Tibial artery (tissue), 4 donors: ENCODE measurements around the gene NCMAP.

Source experiments
- DNase-seq, 2 donors: peaks; one replicate each; pipeline ENCODE4 v3.0.0-alpha.2; 2019
- H3K27ac ChIP-seq, 2 donors: fragments of 200-600 bp; sonication (generic) in 1 of 2; 1 replicate in 1 of 2; 2 replicates in 1 of 2; pipeline ENCODE4 v1.5.1; 2018 to 2019; ENCODE audit warnings: mild to moderate bottlenecking in 1 of 2
- H3K27me3 ChIP-seq, 2 donors: fragments of 200-600 bp; sonication (generic) in 1 of 2; one replicate each; pipeline versions ENCODE4 v1.5.1 to v1.6.0; 2016 to 2019
- H3K36me3 ChIP-seq, 3 donors: fragments of 200-600 bp; sonication (generic) in 2 of 3; one replicate each; pipeline ENCODE4 v1.5.1; 2016 to 2019; ENCODE audit warnings: mild to moderate bottlenecking in 2 of 3
- H3K4me1 ChIP-seq, 4 donors: fragments of 200-600 bp; sonication (generic) in 2 of 4; 1 replicate in 3 of 4; 2 replicates in 1 of 4; pipeline ENCODE4 v1.5.1; 2016 to 2019
- H3K4me3 ChIP-seq, 2 donors: fragments of 200-600 bp; sonication (generic) in 1 of 2; 1 replicate in 1 of 2; 2 replicates in 1 of 2; pipeline ENCODE4 v1.5.1; 2018 to 2019; ENCODE audit warnings: mild to moderate bottlenecking in 2 of 2
- H3K9me3 ChIP-seq, 3 donors: fragments of 200-600 bp; sonication (generic) in 1 of 3; one replicate each; pipeline ENCODE4 v1.5.1; 2016 to 2019
- intact Hi-C: fragments of 100-400 bp; cut with DNase I; formaldehyde crosslinking; loops from one replicate; pipeline ENCODE4 v1.15.0; 2023; ENCODE audit warnings: low total_unique reads
- TF ChIP-seq, protein P1 (sequence below), 2 experiments: fragments of 200-600 bp in 1 of 2; fragments of 450-650 bp in 1 of 2; IDR thresholded peaks; one replicate each; pipeline ENCODE4 v1.5.1; 2017 to 2019; ENCODE audit warnings: antibody characterized with exemption in 2 of 2, mild to moderate bottlenecking in 1 of 2, moderate library complexity in 1 of 2

Gene NCMAP

DNA sequence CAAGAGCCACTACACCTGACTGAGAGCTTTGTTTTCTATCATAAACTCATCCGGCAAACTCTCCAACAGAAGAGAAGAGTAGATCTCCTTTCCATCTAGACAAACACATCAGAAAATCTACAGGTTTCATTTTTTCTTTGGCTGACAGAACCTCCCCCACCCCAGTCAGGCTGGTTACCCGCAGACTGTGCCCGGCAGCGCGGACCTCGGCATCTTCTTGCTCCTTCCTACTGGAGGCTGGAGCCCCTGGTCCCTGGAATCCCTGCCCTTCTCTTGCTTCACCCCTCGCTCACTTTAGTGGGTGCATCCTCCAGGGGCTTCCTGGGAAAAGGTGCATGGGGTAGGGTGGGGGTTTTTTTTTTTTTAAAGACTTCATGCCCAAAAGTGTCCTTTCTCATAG, 23.0 kb downstream of the NCMAP start:
- H3K27me3 ChIP-seq, result peaks cover 0 to 14% of the 10 kb centered on the region in 2 donors
- no peak overlapping the region for H3K27ac ChIP-seq
- TF ChIP-seq, protein P1, sequence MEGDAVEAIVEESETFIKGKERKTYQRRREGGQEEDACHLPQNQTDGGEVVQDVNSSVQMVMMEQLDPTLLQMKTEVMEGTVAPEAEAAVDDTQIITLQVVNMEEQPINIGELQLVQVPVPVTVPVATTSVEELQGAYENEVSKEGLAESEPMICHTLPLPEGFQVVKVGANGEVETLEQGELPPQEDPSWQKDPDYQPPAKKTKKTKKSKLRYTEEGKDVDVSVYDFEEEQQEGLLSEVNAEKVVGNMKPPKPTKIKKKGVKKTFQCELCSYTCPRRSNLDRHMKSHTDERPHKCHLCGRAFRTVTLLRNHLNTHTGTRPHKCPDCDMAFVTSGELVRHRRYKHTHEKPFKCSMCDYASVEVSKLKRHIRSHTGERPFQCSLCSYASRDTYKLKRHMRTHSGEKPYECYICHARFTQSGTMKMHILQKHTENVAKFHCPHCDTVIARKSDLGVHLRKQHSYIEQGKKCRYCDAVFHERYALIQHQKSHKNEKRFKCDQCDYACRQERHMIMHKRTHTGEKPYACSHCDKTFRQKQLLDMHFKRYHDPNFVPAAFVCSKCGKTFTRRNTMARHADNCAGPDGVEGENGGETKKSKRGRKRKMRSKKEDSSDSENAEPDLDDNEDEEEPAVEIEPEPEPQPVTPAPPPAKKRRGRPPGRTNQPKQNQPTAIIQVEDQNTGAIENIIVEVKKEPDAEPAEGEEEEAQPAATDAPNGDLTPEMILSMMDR (IDR thresholded peaks at IDR 0.05), result no peak
- intact Hi-C loops, result no loop called here
- H3K4me3 ChIP-seq, result no peak overlapping the region
- no peaks in the 10 kb centered on the region for H3K9me3 ChIP-seq
- H3K36me3 ChIP-seq, result no peaks in the 10 kb centered on the region
- H3K4me1 ChIP-seq, result peaks cover 0 to 4% (median 0%) of the 10 kb centered on the region in 4 donors
- no peak for DNase-seq

DNA sequence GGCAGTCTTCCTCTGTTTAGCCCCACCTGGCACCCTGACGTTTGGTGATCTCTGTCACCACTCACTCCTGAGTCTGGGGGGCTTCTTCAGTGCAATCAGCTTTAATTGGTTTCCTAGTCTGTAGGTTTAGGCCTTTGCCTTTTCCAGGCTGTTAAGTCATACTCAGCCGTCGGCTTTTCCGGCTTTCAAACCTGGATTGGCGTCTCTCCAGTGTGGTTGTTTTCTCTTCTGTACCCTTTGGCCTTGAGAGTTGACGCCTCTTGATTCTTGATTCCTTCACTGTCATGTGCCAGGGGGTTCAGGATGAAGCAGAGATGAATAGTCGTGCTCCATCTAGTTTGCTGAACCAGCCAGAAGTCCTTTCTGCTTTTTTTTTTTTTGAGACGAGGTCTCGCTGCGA, 24.9 kb downstream of the NCMAP start:
- TF ChIP-seq, protein P1 (IDR thresholded peaks at IDR 0.05), result no peak
- Histone ChIP-seq H3K4me3 (no peak overlapping the region), H3K9me3 (no peaks in the 10 kb centered on the region), H3K4me1 (peaks cover 0 to 4% (median 0%) of the 10 kb centered on the region in 4 donors), H3K27ac (no peak overlapping the region), H3K36me3 (no peaks in the 10 kb centered on the region), H3K27me3 (peaks cover 0 to 14% of the 10 kb centered on the region in 2 donors)
- no peak for DNase-seq
- intact Hi-C loops, result no loop called here

DNA sequence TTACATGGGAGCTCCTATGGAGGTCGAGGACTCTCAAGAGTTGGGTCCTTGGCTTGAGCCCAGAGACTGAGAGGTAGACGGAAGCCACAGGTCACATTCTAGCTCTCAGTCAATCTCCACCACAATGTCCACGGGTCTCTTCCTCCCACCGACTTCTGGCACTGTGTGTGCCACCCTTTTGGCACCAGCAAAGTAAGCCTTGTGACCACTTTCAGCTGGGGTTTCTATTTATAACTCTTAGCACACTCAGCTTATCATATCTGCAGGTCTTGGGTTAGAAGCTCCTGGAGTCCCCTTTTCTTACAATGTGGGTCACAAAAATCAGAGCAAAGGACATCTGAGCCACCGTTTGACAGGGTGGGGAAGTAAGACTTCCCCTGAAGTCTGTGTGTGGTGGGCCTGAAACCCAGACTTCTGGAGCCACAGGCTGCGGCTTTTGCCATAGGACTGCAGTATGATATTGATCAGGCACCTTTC, 28.3 kb downstream of the NCMAP start:
- no peaks in the 10 kb centered on the region for H3K9me3 ChIP-seq
- no peak for DNase-seq

DNA sequence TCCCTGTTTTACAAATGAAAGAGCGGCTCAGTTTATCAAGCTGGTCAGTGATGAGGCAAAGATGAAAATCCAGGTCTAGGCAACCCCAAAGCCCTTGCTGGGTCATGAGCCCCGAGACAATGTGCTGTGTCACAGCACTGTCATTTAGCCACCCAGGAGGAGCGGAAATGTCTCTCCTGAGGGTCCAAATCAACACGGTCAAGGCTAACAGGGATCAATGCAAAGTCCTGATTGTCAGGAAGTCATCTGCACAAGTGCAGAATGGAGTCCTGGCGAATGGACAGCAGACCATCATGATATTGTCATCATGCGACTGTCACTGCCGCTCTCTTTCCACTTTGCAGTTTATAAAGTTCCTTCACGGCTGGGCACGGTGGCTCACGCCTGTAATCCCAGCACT, 30.2 kb downstream of the NCMAP start:
- H3K9me3 ChIP-seq, result no peaks in the 10 kb centered on the region
- no peak overlapping the region for H3K4me3 ChIP-seq
- no peak for DNase-seq
- no peaks in the 10 kb centered on the region for H3K36me3 ChIP-seq
- H3K27ac ChIP-seq, result no peak overlapping the region
- no peaks in the 10 kb centered on the region for H3K4me1 ChIP-seq
- H3K27me3 ChIP-seq, result peaks cover 0 to 22% of the 10 kb centered on the region in 2 donors
- TF ChIP-seq, protein P1 (IDR thresholded peaks at IDR 0.05), result no peak
- intact Hi-C loops, result no loop called here

More for the DNA sequence above, 28.3 kb downstream of the NCMAP start:
- TF ChIP-seq, protein P1 (IDR thresholded peaks at IDR 0.05), result no peak
- H3K4me1 ChIP-seq, result no peaks in the 10 kb centered on the region
- no peak overlapping the region for H3K27ac ChIP-seq
- intact Hi-C loops, result no loop called here
- H3K27me3 ChIP-seq, result peaks cover 0 to 27% of the 10 kb centered on the region in 2 donors
- H3K36me3 ChIP-seq, result no peaks in the 10 kb centered on the region
- no peak overlapping the region for H3K4me3 ChIP-seq

DNA sequence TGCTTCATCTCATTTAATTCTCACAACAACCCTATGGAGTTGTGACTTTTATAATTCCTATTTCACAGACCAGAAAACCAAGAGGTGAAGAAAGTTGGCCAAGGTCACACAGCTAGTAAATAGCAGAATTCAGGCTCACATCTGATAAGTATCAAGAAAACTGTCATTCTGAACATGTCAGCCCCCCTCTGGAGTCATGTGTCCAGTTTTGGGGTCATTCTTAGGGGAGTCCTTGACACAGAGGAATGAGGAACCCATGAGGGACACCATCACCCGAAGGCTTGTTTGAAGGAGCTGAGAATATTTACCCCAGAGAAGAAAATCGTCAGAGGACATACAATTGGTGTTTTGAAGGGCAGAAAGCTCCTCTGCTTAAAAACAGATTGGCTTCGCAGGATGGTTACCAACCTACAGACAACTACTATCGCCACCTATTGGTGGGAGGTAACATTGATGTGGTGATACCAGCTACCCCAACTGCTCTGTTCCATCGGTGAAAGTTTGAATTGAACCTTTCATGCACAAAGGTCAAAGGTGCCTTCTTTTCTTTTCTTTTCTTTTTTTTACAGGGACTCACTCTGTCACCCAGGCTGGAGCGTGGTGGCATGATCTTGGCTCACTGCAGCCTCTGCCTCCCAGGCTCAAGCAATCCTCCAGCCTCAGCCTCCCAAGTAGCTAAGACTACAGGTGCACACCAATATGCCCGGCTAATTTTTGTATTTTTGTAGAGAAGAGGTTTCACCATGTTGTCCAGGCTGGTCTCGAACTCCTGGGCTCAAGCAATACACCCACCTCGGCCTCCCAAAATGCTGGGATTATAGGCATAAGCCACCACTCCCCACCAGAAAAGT, 31.3 kb downstream of the NCMAP start:
- no peaks in the 10 kb centered on the region for H3K4me1 ChIP-seq
- intact Hi-C loops, result no loop called here

More for the DNA sequence above, 31.3 kb downstream of the NCMAP start:
- Histone ChIP-seq H3K9me3 (no peaks in the 10 kb centered on the region), H3K36me3 (no peaks in the 10 kb centered on the region), H3K4me3 (no peak overlapping the region), H3K27me3 (peaks cover 0 to 30% of the 10 kb centered on the region in 2 donors), H3K27ac (no peak overlapping the region)
- no peak for DNase-seq
- TF ChIP-seq, protein P1 (IDR thresholded peaks at IDR 0.05), result peak; percentile 49 to 50
